Measurements from ENCODE around the gene DOHH.

Gene DOHH

GRCh38 chr19:3523361-3524077, 23.0 kb upstream of the DOHH start:
- Histone ChIP-seq H3K9me3 (ENCODE audit: control insufficient read depth, low read length) (no peaks in the 10 kb centered on the region), H2BK15ac (ENCODE audit: low read depth, poor library complexity, severe bottlenecking) (no peak overlapping the region), H3K23ac (ENCODE audit: low read length in 2 of 2) (no peak overlapping the region), H3K27me3 (ENCODE audit: control insufficient read depth in 1 of 2, insufficient read depth in 1 of 2, low read length in 2 of 2) (no peaks in the 10 kb centered on the region), H3K18ac (ENCODE audit: low read depth in 1 of 2, low read length in 2 of 2) (no peak overlapping the region), H3K9ac (ENCODE audit: low read length) (no peak overlapping the region), H3K36me3 (ENCODE audit: control insufficient read depth in 1 of 2, insufficient read depth in 2 of 2, low read depth in 1 of 2, low read length in 2 of 2) (peaks cover 45 to 89% of the 10 kb centered on the region in 2 experiments), H3K4ac (ENCODE audit: low read depth in 1 of 2, low read length in 2 of 2) (no peak overlapping the region), H3K4me2 (ENCODE audit: low read length, poor library complexity, severe bottlenecking) (no peak overlapping the region), H3K27ac (ENCODE audit: low read length, poor library complexity, severe bottlenecking) (no peak overlapping the region), H2BK12ac (ENCODE audit: low read length in 2 of 2) (no peak overlapping the region), H3K14ac (ENCODE audit: low read length in 2 of 2) (no peak overlapping the region), H4K8ac (ENCODE audit: low read length) (no peak overlapping the region), H4K91ac (ENCODE audit: low read length) (no peak overlapping the region), H2BK5ac (ENCODE audit: low read depth, low read length, poor library complexity, severe bottlenecking) (no peak overlapping the region), H3K4me3 (ENCODE audit: insufficient read depth in 1 of 2, low read depth in 1 of 2, low read length in 2 of 2) (no peak overlapping the region), H3K79me1 (replicated peaks; ENCODE audit: low read length, poor library complexity, severe bottlenecking) (peaks cover 53% of the 10 kb centered on the region), H3K4me1 (ENCODE audit: control insufficient read depth, insufficient read depth, low read depth, low read length) (peaks cover 24% of the 10 kb centered on the region), H2AFZ (ENCODE audit: low read depth, low read length) (no peak overlapping the region), H2BK120ac (ENCODE audit: low read depth, low read length) (no peak overlapping the region), H2AK5ac (ENCODE audit: low read length, severe bottlenecking) (no peak overlapping the region)
- no peak for DNase-seq
- 96% methylated on average over 21 of the region's 21 CpGs for WGBS

GRCh38 chr19:3522421-3523360, 22.2 kb upstream of the DOHH start:
- H3K14ac ChIP-seq (ENCODE audit: low read length in 2 of 2): no peak overlapping the region
- H3K36me3 ChIP-seq (ENCODE audit: control insufficient read depth in 1 of 2, insufficient read depth in 2 of 2, low read depth in 1 of 2, low read length in 2 of 2): peaks cover 38 to 81% of the 10 kb centered on the region in 2 experiments
- no peak overlapping the region for H2AK5ac ChIP-seq (ENCODE audit: low read length, severe bottlenecking)
- DNase-seq: no peak
- no peak overlapping the region for H4K91ac ChIP-seq (ENCODE audit: low read length)
- no peaks in the 10 kb centered on the region for H3K27me3 ChIP-seq (ENCODE audit: control insufficient read depth in 1 of 2, insufficient read depth in 1 of 2, low read length in 2 of 2)
- H2BK5ac ChIP-seq (ENCODE audit: low read depth, low read length, poor library complexity, severe bottlenecking): no peak overlapping the region
- H2AFZ ChIP-seq (ENCODE audit: low read depth, low read length): no peak overlapping the region
- no peak overlapping the region for H3K23ac ChIP-seq (ENCODE audit: low read length in 2 of 2)
- H3K18ac ChIP-seq (ENCODE audit: low read depth in 1 of 2, low read length in 2 of 2): no peak overlapping the region
- no peak overlapping the region for H3K4ac ChIP-seq (ENCODE audit: low read depth in 1 of 2, low read length in 2 of 2)
- no peak overlapping the region for H2BK120ac ChIP-seq (ENCODE audit: low read depth, low read length)
- no peak overlapping the region for H3K4me3 ChIP-seq (ENCODE audit: insufficient read depth in 1 of 2, low read depth in 1 of 2, low read length in 2 of 2)
- no peak overlapping the region for H2BK15ac ChIP-seq (ENCODE audit: low read depth, poor library complexity, severe bottlenecking)
- no peak overlapping the region for H2BK12ac ChIP-seq (ENCODE audit: low read length in 2 of 2)
- H3K79me1 ChIP-seq (replicated peaks; ENCODE audit: low read length, poor library complexity, severe bottlenecking): peaks cover 50% of the 10 kb centered on the region
- no peak overlapping the region for H3K27ac ChIP-seq (ENCODE audit: low read length, poor library complexity, severe bottlenecking)
- H3K9me3 ChIP-seq (ENCODE audit: control insufficient read depth, low read length): no peaks in the 10 kb centered on the region
- peaks cover 29% of the 10 kb centered on the region for H3K4me1 ChIP-seq (ENCODE audit: control insufficient read depth, insufficient read depth, low read depth, low read length)
- 96% methylated on average over 40 of the region's 40 CpGs for WGBS
- H3K4me2 ChIP-seq (ENCODE audit: low read length, poor library complexity, severe bottlenecking): no peak overlapping the region
- H4K8ac ChIP-seq (ENCODE audit: low read length): no peak overlapping the region
- H3K9ac ChIP-seq (ENCODE audit: low read length): no peak overlapping the region

GRCh38 chr19:3521104-3521445, 20.6 kb upstream of the DOHH start:
- Histone ChIP-seq H3K18ac (ENCODE audit: low read depth in 1 of 2, low read length in 2 of 2) (no peak overlapping the region), H3K9me3 (ENCODE audit: control insufficient read depth, low read length) (no peaks in the 10 kb centered on the region), H3K4ac (ENCODE audit: low read depth in 1 of 2, low read length in 2 of 2) (no peak overlapping the region), H3K4me2 (ENCODE audit: low read length, poor library complexity, severe bottlenecking) (no peak overlapping the region), H2BK12ac (ENCODE audit: low read length in 2 of 2) (no peak overlapping the region), H4K91ac (ENCODE audit: low read length) (no peak overlapping the region), H3K79me1 (replicated peaks; ENCODE audit: low read length, poor library complexity, severe bottlenecking) (peaks cover 35% of the 10 kb centered on the region), H3K27ac (ENCODE audit: low read length, poor library complexity, severe bottlenecking) (no peak overlapping the region), H3K4me3 (ENCODE audit: insufficient read depth in 1 of 2, low read depth in 1 of 2, low read length in 2 of 2) (no peak overlapping the region), H3K14ac (ENCODE audit: low read length in 2 of 2) (no peak overlapping the region), H2AFZ (ENCODE audit: low read depth, low read length) (no peak overlapping the region), H3K4me1 (ENCODE audit: control insufficient read depth, insufficient read depth, low read depth, low read length) (peaks cover 37% of the 10 kb centered on the region), H2AK5ac (ENCODE audit: low read length, severe bottlenecking) (no peak overlapping the region), H3K9ac (ENCODE audit: low read length) (no peak overlapping the region), H3K27me3 (ENCODE audit: control insufficient read depth in 1 of 2, insufficient read depth in 1 of 2, low read length in 2 of 2) (no peaks in the 10 kb centered on the region), H2BK5ac (ENCODE audit: low read depth, low read length, poor library complexity, severe bottlenecking) (no peak overlapping the region), H2BK15ac (ENCODE audit: low read depth, poor library complexity, severe bottlenecking) (no peak overlapping the region), H4K8ac (ENCODE audit: low read length) (no peak overlapping the region), H3K23ac (ENCODE audit: low read length in 2 of 2) (no peak overlapping the region), H3K36me3 (ENCODE audit: control insufficient read depth in 1 of 2, insufficient read depth in 2 of 2, low read depth in 1 of 2, low read length in 2 of 2) (peaks cover 24 to 74% of the 10 kb centered on the region in 2 experiments), H2BK120ac (ENCODE audit: low read depth, low read length) (no peak overlapping the region)
- no peak for DNase-seq
- WGBS: over 99% methylated on average over 6 of the region's 7 CpGs

Data from mesenchymal stem cell (in vitro differentiated cells and primary cell).